ENCODE data around the gene ADAMTSL2.

DNA sequence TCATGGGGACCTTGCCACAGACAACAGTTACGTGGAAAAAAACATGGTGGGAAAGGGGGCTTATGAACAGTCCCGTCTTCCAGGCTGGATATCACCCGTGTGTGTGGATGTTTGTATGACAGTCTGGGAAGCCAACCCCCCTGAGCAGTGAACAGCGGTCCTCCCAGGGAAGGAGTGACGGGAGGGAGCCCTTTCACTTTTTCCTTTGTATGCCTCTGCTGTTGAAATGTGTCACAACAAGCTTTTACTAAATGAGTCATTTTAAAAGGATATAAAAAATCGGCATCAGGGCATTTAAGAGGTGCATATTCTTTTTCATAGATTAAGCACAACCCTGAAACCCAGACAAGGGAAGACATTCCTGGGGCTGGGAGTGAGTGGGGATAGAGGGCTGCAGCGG lies 14.8 kb upstream of the ADAMTSL2 start:
- TF ChIP-seq, protein P1, sequence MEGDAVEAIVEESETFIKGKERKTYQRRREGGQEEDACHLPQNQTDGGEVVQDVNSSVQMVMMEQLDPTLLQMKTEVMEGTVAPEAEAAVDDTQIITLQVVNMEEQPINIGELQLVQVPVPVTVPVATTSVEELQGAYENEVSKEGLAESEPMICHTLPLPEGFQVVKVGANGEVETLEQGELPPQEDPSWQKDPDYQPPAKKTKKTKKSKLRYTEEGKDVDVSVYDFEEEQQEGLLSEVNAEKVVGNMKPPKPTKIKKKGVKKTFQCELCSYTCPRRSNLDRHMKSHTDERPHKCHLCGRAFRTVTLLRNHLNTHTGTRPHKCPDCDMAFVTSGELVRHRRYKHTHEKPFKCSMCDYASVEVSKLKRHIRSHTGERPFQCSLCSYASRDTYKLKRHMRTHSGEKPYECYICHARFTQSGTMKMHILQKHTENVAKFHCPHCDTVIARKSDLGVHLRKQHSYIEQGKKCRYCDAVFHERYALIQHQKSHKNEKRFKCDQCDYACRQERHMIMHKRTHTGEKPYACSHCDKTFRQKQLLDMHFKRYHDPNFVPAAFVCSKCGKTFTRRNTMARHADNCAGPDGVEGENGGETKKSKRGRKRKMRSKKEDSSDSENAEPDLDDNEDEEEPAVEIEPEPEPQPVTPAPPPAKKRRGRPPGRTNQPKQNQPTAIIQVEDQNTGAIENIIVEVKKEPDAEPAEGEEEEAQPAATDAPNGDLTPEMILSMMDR (IDR thresholded peaks at IDR 0.05) = no peak
- no peak for TF ChIP-seq POLR2A (IDR thresholded peaks at IDR 0.05)
- TF ChIP-seq POLR2AphosphoS5 (IDR thresholded peaks at IDR 0.05; ENCODE audit: insufficient read depth in 1 of 2, low read depth in 1 of 2) = no peak

Data from vagina (tissue), 2 donors.